GM19035 (cell line): ENCODE measurements around the gene BARX2.

ENCODE experiments used
- ATAC-seq: cut with Tn5 transposase; IDR thresholded peaks from one replicate; pipeline ENCODE4 v1.9.1; 2021; ENCODE audit not compliant: unreplicated experiment

BARX2 gene

GRCh38 chr11:129396454-129396853 is 20.8 kb downstream of the BARX2 start:
- ATAC-seq = no peak

GRCh38 chr11:129402206-129403171 is 26.8 kb downstream of the BARX2 start:
- no peak for ATAC-seq

- no peak for ATAC-seq
These were observed 29.1 kb downstream of the BARX2 start for GRCh38 chr11:129404731-129405130.

GRCh38 chr11:129408865-129409444 is 33.3 kb downstream of the BARX2 start:
- no peak for ATAC-seq

- ATAC-seq = no peak
These were observed 34.8 kb downstream of the BARX2 start for GRCh38 chr11:129410395-129410960.

- ATAC-seq = no peak
These were observed 36.8 kb downstream of the BARX2 start for GRCh38 chr11:129412494-129412893.

GRCh38 chr11:129414144-129414872 is 38.7 kb downstream of the BARX2 start:
- no peak for ATAC-seq

- ATAC-seq = no peak
These were observed 40.6 kb downstream of the BARX2 start for GRCh38 chr11:129416080-129416820.

GRCh38 chr11:129417458-129417857 is 41.8 kb downstream of the BARX2 start:
- no peak for ATAC-seq

GRCh38 chr11:129418039-129418438 is 42.4 kb downstream of the BARX2 start:
- ATAC-seq = peak; percentile 96

- ATAC-seq = no peak
These were observed 43.7 kb downstream of the BARX2 start for GRCh38 chr11:129419386-129419785.

- no peak for ATAC-seq
These were observed 47.8 kb downstream of the BARX2 start for GRCh38 chr11:129423426-129423825.

- no peak for ATAC-seq
These were observed 49.6 kb downstream of the BARX2 start for GRCh38 chr11:129425214-129425613.

GRCh38 chr11:129426038-129426437 is 50.4 kb downstream of the BARX2 start:
- no peak for ATAC-seq

- no peak for ATAC-seq
These were observed 51.1 kb downstream of the BARX2 start for GRCh38 chr11:129426776-129427175.

GRCh38 chr11:129427376-129427775 is 51.7 kb downstream of the BARX2 start:
- ATAC-seq = no peak

- ATAC-seq = no peak
These were observed 52.3 kb downstream of the BARX2 start for GRCh38 chr11:129427816-129428406.

- ATAC-seq = no peak
These were observed 52.9 kb downstream of the BARX2 start for GRCh38 chr11:129428557-129428956.

GRCh38 chr11:129434641-129435498 is 59.2 kb downstream of the BARX2 start:
- ATAC-seq = no peak
